Panc1 (cell line): ENCODE results near the gene BCLAF1. TPM values are rescaled to one million over a fixed set of nuclear protein-coding genes. Genes with fewer than 3 reads are reported as not detected.

Experiments
- ATAC-seq: fragments of 200-7000 bp; cut with Tn5 transposase; 2 replicates; pipeline ENCODE4 v1.9.1; 2020; ENCODE audit warnings: mild to moderate bottlenecking, moderate library complexity
- BruUV-seq: library from RNA; stranded (reverse); fragments of 400-500 nt; replicated peaks from 2 replicates; lab custom pipeline; 2021; lab: Mats Ljungman, UMichigan
- CTCF ChIA-PET: fragments of 300-600 bp; sonication (Branson Sonifier 250); formaldehyde crosslinking; loops from one replicate; lab custom pipeline; 2022; ENCODE audit warnings: antibody characterized with exemption; lab: Charles Lee
- POLR2A ChIA-PET: fragments of 300-600 bp; sonication (Branson Sonifier 250); formaldehyde crosslinking; loops from one replicate; lab custom pipeline; 2022; ENCODE audit warnings: antibody characterized with exemption; lab: Charles Lee
- DNase-seq: peaks from one replicate; pipeline ENCODE4 v3.0.0-alpha.2; 2010; ENCODE audit warnings: low read depth, low spot score
- H3K27ac ChIP-seq: 2 replicates; pipeline ENCODE4 v1.5.1; 2011; ENCODE audit warnings: mild to moderate bottlenecking, low read length, inconsistent platforms
- H3K27me3 ChIP-seq: fragments of 200-500 bp; sonication (Bioruptor generic); 2 replicates; pipeline ENCODE4 v1.6.0; 2014; ENCODE audit warnings: low read length, inconsistent platforms; ENCODE audit not compliant: control insufficient read depth, insufficient read depth
- H3K36me3 ChIP-seq: fragments of 200-500 bp; sonication (Bioruptor generic); 2 replicates; pipeline ENCODE4 v1.5.1; 2014; ENCODE audit warnings: inconsistent platforms, mild to moderate bottlenecking, low read length, moderate library complexity; ENCODE audit not compliant: control insufficient read depth, insufficient read depth
- H3K4me1 ChIP-seq: 2 replicates; pipeline ENCODE4 v1.5.1; 2011; ENCODE audit warnings: inconsistent platforms, mild to moderate bottlenecking, low read length, moderate library complexity; ENCODE audit not compliant: control insufficient read depth, insufficient read depth
- H3K4me3 ChIP-seq, 2 experiments: 2 replicates each; pipeline ENCODE4 v1.5.1; 2011 to 2012; ENCODE audit warnings: low read depth in 2 of 2, low read length in 2 of 2, mild to moderate bottlenecking in 2 of 2, inconsistent platforms in 1 of 2, moderate library complexity in 1 of 2
- H3K9me3 ChIP-seq: fragments of 200-500 bp; sonication (Bioruptor generic); 2 replicates; pipeline ENCODE4 v1.5.1; 2014; ENCODE audit warnings: low read depth, mild to moderate bottlenecking, inconsistent platforms, low read length, moderate library complexity; ENCODE audit not compliant: control insufficient read depth, insufficient read depth
- CTCF ChIP-seq: fragments of 450-650 bp; IDR thresholded peaks from 2 replicates; pipeline ENCODE4 v1.5.1; 2017; ENCODE audit warnings: mild to moderate bottlenecking
- POLR2AphosphoS5 ChIP-seq: IDR thresholded peaks from 2 replicates; pipeline ENCODE4 v1.6.1; 2012; ENCODE audit warnings: mild to moderate bottlenecking, low read depth, low read length, moderate library complexity
- REST ChIP-seq, 2 experiments: IDR thresholded peaks; 2 replicates each; pipeline ENCODE4 v1.6.1; 2011 to 2012; ENCODE audit warnings: low read depth in 2 of 2, control low read depth in 1 of 2, low read length in 1 of 2, mild to moderate bottlenecking in 1 of 2, moderate library complexity in 1 of 2; ENCODE audit not compliant: insufficient read depth in 1 of 2
- SIN3A ChIP-seq: IDR thresholded peaks from 2 replicates; pipeline ENCODE4 v1.6.1; 2012; ENCODE audit warnings: low read depth, mild to moderate bottlenecking, low read length, moderate library complexity, borderline replicate concordance; ENCODE audit not compliant: insufficient read depth
- TCF7L2 ChIP-seq: IDR thresholded peaks from 2 replicates; pipeline ENCODE4 v1.6.1; 2011; ENCODE audit warnings: mild to moderate bottlenecking, low read depth, low read length, inconsistent platforms
- in situ Hi-C: cut with HindIII; loops from 2 replicates; pipeline ENCODE4 v1.10.0; 2016; ENCODE audit warnings: low sequenced_read_pairs, low pct_unique_long_range_greater_than_20kb
- intact Hi-C: fragments of 100-400 bp; cut with micrococcal nuclease; formaldehyde crosslinking; loops from one replicate; pipeline ENCODE4 v1.10.0; 2022; ENCODE audit not compliant: unreplicated experiment
- total RNA-seq: library from RNA; stranded (reverse); gene quantifications from one replicate; pipeline ENCODE4 v1.2.1, GENCODE V29; 2021; ENCODE audit not compliant: unreplicated experiment

The BCLAF1 gene
- total RNA-seq, 1 experiment from 2014 or later = 151 TPM

GRCh38 chr6:136208783-136209182, 80.9 kb downstream of the BCLAF1 start:
- in situ Hi-C loops = no loop called here
- DNase-seq = no peak
- ChIA-PET CTCF (no interaction called here), POLR2A (interaction anchor here (0.7 kb wide), 1 partner anchor 10 kb away, joined by 4 read pairs; no protein-coding TSS in a partner anchor)
- H3K36me3 ChIP-seq = no peaks in the 10 kb centered on the region
- H3K4me1 ChIP-seq = no peaks in the 10 kb centered on the region
- intact Hi-C loops = no loop called here
- no peak overlapping the region for H3K27ac ChIP-seq
- ATAC-seq = no peak
- no TSS peak for BruUV-seq
- TF ChIP-seq REST (IDR thresholded peaks at IDR 0.05; ENCODE audit: insufficient read depth in 1 of 2, low read depth in 2 of 2, low read length in 1 of 2) = no peak
- no peak; the same call in 1 of the 2 replicates for TF ChIP-seq CTCF
- no peak for TF ChIP-seq POLR2AphosphoS5
- no peak for TF ChIP-seq TCF7L2
- no peak for TF ChIP-seq SIN3A
- H3K27me3 ChIP-seq = no peaks in the 10 kb centered on the region
- H3K9me3 ChIP-seq = no peaks in the 10 kb centered on the region
- no peak overlapping the region for H3K4me3 ChIP-seq

Other genes starting within 250 kb of the BCLAF1 start
- gene MTFR2, start 39.5 kb downstream of the BCLAF1 start, total RNA-seq = 12.8 TPM